Endothelial cell of hepatic sinusoid (primary cell): ENCODE data around the gene C19orf47.

Experiments
- in situ Hi-C: cut with HindIII; loops from 2 replicates; pipeline ENCODE4 v1.10.0; 2017; ENCODE audit warnings: low sequenced_read_pairs

C19orf47 gene

GRCh38 chr19:40284251-40284500 is 64.0 kb downstream of the C19orf47 start:
- in situ Hi-C loops = no loop called here

DNA sequence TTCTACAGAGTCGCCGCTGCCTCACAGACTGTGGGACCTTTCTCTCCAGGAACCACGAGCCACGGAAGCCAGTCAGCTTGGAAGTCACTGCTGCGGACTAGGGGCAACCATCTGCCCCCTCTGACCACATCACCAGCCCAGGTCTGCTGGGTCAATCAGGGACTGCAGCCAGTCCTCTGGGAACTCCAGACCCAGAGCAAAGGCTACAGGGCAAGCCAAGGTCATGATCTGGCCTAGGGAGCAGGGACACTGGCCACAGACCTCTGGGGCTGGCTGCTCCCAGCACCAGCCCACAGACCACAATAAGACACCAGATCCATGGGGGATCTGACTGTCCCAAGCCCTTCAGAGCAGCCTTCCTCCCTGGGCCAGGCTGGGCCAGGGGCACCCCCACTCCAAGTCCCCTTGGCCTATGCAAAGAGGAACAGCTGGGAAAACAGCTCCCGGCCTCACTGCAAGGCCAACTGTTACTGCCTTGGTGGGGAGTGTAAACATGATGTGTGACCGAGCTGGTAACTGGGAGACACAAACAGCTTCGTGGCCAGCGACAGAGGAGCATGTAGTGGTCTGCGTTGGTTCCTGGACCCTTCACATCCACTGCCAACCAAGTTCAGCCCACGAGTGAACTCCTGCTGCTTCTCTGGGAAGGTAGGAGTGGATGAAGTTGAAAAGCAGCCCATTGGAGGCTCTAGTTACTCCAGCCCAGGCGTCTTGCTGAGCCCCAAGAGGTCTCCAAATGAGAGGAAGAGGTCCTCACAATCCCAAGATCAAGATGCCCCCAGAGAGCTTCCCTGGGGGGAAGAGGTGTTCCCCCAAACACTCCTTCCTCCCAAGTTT is 64.6 kb downstream of the C19orf47 start:
- in situ Hi-C loops = no loop called here

DNA sequence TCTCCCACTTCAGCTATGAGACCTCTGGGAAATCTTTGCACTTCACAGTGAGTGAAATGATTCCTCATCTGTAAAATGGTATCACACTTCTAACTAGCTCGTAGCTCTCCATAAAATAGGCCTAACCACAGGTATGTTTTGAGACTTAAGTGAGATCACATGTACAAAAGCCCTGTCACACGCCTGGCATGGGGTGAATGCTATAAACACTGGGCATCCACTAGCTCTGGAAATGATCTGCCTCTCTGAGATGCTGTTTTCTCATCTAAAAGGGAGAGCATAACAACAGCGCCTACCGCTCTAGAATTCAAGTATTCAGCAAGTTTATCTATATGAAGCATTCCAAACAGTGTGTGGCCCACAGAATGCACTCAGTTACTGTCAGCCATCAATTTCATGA is 65.3 kb downstream of the C19orf47 start:
- in situ Hi-C loops = no loop called here

GRCh38 chr19:40282209-40282580 is 66.0 kb downstream of the C19orf47 start:
- in situ Hi-C loops = no loop called here

DNA sequence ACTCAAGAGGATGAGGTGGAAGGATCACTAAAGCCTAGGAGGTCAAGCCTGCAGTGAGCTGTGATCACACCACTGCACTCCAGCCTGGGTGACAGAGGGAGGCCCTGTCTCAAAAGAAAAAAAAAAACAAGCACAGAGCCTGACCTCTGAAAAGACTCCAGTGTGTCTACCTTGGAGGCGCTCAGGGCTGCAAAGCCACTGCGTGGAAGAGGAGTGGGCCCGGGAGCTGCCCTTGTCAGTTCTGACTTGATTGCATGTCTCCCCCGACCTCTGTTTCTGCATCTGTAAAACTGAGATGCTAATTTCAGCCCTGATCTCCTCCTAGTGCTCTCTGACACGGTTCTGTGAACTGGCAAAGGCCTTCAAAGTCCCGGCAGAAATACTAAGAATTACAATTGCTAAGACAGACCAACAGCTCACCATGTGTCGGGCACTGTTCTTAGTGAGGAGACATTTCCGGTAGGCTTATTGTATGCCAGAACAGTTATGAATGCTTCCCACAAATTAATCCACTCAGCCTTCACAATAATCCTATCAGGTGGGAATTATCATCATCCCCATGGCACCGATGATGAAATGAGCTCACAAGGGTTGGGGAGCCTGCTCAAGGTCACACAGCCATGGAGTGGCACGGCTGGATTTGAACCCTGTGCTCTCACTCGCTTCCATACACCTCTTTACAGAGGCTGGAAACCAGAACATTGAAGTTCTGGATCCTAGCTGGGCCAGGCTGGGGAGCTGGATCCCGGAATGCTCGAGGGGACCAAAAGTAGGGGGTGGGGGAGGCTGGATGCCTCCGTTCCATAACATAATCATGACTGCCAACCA is 66.6 kb downstream of the C19orf47 start:
- in situ Hi-C loops = no loop called here

- in situ Hi-C loops = no loop called here
These were observed 67.5 kb downstream of the C19orf47 start for GRCh38 chr19:40280608-40281221.

DNA sequence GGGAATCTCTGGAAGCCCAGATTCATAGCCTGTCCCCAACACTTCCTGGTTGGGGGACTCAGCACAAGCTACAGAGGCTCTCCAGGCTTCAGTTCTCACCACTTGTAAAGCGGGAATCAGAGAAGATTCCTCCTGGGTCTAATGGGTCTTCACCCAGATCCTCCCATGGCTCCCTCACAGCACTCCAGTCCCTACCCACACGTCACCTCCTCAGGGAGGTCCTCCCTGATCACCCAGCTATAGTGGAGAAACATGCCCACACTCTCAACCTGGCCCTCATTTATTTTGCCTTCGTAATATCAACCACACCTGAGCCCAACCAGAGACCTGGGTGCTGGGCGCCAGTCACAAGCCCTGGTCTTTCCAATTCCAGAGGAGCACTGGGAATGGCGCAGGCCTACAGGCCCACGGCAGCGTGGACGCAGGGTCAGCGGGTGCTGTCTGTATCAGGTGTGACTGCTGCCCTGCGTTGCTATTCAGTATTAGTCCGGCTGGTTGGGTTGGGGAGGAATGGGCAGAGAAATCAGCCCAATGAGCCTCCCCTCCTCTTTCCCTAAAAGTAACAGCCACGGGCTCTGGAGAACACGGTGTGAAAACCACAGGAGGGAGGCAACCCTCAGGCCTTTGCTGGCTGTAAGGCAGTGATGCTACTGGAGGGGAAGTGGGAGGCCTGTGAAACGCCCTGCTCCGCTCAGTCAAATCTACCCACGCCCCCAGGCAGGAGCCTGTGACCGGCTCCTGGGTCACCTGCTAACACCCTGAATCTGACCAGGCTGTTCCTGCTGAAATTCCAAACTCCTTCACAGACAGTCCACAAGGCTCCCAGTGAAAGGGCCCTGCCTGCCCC is 68.2 kb downstream of the C19orf47 start:
- in situ Hi-C loops = no loop called here

DNA sequence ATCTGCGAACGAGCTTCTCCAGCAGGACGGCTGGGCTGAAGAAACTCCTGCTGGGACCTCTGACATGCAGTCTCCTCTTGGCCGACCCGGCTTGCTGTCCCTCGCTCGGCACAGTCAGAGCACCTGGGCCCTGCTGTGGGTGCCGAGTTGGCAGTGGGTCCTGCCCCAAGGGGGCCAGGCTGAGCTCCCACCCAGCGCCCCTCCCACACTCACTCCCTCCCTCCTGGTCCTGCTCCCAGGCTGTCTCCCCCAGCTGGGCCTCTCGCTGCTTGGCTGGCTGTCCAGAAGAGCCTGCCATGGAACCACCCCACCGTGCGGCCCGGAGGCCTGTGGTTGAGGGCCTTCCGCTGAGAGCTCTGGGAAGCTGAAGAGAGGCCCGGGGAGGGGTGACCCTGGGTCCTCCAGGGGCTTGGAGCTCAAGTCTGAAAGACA is 69.1 kb downstream of the C19orf47 start:
- in situ Hi-C loops = no loop called here

- in situ Hi-C loops = no loop called here
These were observed 69.7 kb downstream of the C19orf47 start for GRCh38 chr19:40278361-40279035.

- in situ Hi-C loops = no loop called here
These were observed 70.7 kb downstream of the C19orf47 start for GRCh38 chr19:40277356-40278059.

- in situ Hi-C loops = no loop called here
These were observed 73.3 kb downstream of the C19orf47 start for GRCh38 chr19:40274585-40275544.

DNA sequence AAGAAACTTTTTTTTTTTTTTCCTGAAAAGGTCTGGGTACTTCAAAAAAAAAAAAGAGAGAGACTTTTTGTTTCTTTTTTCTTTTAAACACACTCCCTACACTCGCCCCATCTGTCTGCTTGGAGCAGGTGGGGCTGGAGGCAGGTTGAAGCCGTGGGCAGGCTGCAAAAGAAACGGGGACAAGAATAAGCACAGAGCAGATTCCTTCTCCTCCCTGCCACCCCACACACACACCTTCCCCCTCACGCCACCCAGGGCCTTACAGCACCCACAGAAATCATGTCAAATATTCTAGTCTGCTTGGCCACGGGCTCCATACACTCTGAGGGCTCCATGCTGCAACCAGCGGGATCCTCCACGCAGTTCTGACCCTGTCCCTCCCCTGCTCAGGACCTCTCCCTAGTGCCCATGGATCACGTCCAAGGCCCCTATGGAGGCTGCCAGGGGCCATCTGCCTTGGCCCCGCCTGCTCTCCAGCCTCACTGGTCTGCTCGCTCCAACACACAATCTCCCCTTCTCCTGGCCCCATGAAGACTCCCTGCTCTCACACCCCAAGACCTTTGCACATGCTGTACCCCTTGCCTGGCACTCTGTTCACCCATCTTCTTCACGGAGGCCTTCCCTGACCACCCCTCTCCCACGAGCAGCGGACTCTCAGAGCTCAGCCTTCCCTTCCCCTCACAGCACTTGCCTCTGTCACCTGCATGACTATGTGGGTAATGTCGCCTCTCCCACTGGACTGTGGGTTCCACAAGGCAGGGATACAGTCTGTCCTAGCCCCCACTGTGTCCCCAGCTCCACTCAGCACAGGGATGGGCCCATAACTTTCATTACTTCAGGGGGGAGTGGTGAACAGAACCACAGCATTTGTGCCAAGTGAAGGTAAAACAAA is 74.5 kb downstream of the C19orf47 start:
- in situ Hi-C loops = no loop called here

DNA sequence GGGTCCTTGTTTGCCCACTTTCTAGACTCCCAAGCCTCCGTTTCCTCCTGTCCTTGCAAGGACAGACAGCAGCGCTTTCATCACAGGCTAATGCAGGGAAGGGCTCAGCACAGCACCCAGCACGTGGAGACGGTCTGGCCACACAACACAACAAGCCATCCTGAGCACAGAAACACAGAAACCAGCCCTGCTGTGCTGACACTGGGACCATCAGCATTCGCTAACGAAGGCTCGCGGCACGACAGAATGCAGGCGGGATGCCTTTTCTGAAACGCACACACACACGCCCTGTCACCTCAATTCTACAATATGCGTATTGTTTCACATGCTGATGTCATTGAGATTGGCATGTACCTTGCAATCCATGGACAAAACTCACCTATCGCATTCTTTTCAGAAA is 75.9 kb downstream of the C19orf47 start:
- in situ Hi-C loops = no loop called here

GRCh38 chr19:40271706-40272105 is 76.5 kb downstream of the C19orf47 start:
- in situ Hi-C loops = no loop called here

GRCh38 chr19:40270362-40271089 is 77.7 kb downstream of the C19orf47 start:
- in situ Hi-C loops = no loop called here
